ENCODE results near the gene DLEC1. TPM values are rescaled to one million over a fixed set of nuclear protein-coding genes. Genes with fewer than 3 reads are reported as not detected.

The DLEC1 gene
- total RNA-seq, 2 experiments from 2014 or later = 0.20 to 0.36 TPM

- ChIA-PET POLR2A (interaction anchor here (1.0 kb wide), 1 partner anchor 13 kb away, joined by 3 read pairs; no protein-coding TSS in a partner anchor), CTCF (interaction anchor here (0.6 kb wide), 1 partner anchor 122 kb away, joined by 3 read pairs; no protein-coding TSS in a partner anchor)
- H3K4me3 Mint-ChIP-seq = no peak overlapping the region
- intact Hi-C loops (cut with micrococcal nuclease) = loop anchor here (10.0 kb wide), 1 partner anchor 373 kb away; no protein-coding TSS in a partner anchor
- H3K4me1 Mint-ChIP-seq (ENCODE audit: low read depth) = no peaks in the 10 kb centered on the region
- no peak for TF ChIP-seq CTCF (IDR thresholded peaks at IDR 0.05)
- H3K36me3 Mint-ChIP-seq (ENCODE audit: low read depth) = no peaks in the 10 kb centered on the region
- ATAC-seq = no peak
- H3K27me3 Mint-ChIP-seq = no peaks in the 10 kb centered on the region
- H3K9me3 Mint-ChIP-seq = no peaks in the 10 kb centered on the region
- no peak for DNase-seq
- no peak overlapping the region for H3K27ac Mint-ChIP-seq
Observed at GRCh38 chr3:38111696-38112377, 72.8 kb downstream of the DLEC1 start.

GRCh38 chr3:38112378-38112761, 73.4 kb downstream of the DLEC1 start:
- DNase-seq (no peak), ATAC-seq (no peak)
- ChIA-PET CTCF (no interaction called here), POLR2A (interaction anchor here (1.0 kb wide), 1 partner anchor 13 kb away, joined by 3 read pairs; no protein-coding TSS in a partner anchor)
- H3K4me3 Mint-ChIP-seq = no peak overlapping the region
- no peak overlapping the region for H3K27ac Mint-ChIP-seq
- no peaks in the 10 kb centered on the region for H3K4me1 Mint-ChIP-seq (ENCODE audit: low read depth)
- no peaks in the 10 kb centered on the region for H3K36me3 Mint-ChIP-seq (ENCODE audit: low read depth)
- no peak for TF ChIP-seq CTCF (IDR thresholded peaks at IDR 0.05)
- intact Hi-C loops (cut with micrococcal nuclease) = loop anchor here (10.0 kb wide), 1 partner anchor 372 kb away; no protein-coding TSS in a partner anchor
- H3K9me3 Mint-ChIP-seq = no peaks in the 10 kb centered on the region
- H3K27me3 Mint-ChIP-seq = no peaks in the 10 kb centered on the region

- DNase-seq (no peak), ATAC-seq (no peak)
- Mint-ChIP-seq H3K9me3 (no peaks in the 10 kb centered on the region), H3K27ac (no peak overlapping the region), H3K4me1 (ENCODE audit: low read depth) (peaks cover 6% of the 10 kb centered on the region), H3K36me3 (ENCODE audit: low read depth) (no peaks in the 10 kb centered on the region), H3K4me3 (no peak overlapping the region), H3K27me3 (no peaks in the 10 kb centered on the region)
- TF ChIP-seq CTCF (IDR thresholded peaks at IDR 0.05) = no peak
- ChIA-PET POLR2A (no interaction called here), CTCF (no interaction called here)
- intact Hi-C loops (cut with micrococcal nuclease) = loop anchor here (10.0 kb wide), 1 partner anchor 371 kb away; no protein-coding TSS in a partner anchor
Observed at GRCh38 chr3:38114052-38114874, 75.3 kb downstream of the DLEC1 start.

GRCh38 chr3:38114875-38115644, 76.1 kb downstream of the DLEC1 start:
- intact Hi-C loops (cut with micrococcal nuclease) = loop anchor here (10.0 kb wide), 1 partner anchor 370 kb away; no protein-coding TSS in a partner anchor
- no peak for TF ChIP-seq CTCF (IDR thresholded peaks at IDR 0.05)
- no peaks in the 10 kb centered on the region for H3K27me3 Mint-ChIP-seq
- no peak overlapping the region for H3K27ac Mint-ChIP-seq
- H3K4me1 Mint-ChIP-seq (ENCODE audit: low read depth) = peaks cover 6% of the 10 kb centered on the region
- ATAC-seq (no peak), DNase-seq (no peak)
- H3K9me3 Mint-ChIP-seq = no peaks in the 10 kb centered on the region
- ChIA-PET CTCF (no interaction called here), POLR2A (no interaction called here)
- no peaks in the 10 kb centered on the region for H3K36me3 Mint-ChIP-seq (ENCODE audit: low read depth)
- H3K4me3 Mint-ChIP-seq = no peak overlapping the region

All from activated CD8-positive, alpha-beta T cell treated with anti-CD3 and anti-CD28 coated beads for 36 hours (primary cell).